H1 (cell line): ENCODE results near the gene VDR. TPM values are rescaled to one million over a fixed set of nuclear protein-coding genes. Genes with fewer than 3 reads are reported as not detected.

Experiments used
- CBX5 ChIP-seq: fragments of 300-800, 300-1000 bp; sonication (generic); IDR thresholded peaks from 2 replicates; pipeline ENCODE4 v1.7.1; 2016; ENCODE audit warnings: antibody characterized with exemption, low read length, low read depth
- CHD2 ChIP-seq: IDR thresholded peaks from 2 replicates; pipeline ENCODE4 v1.6.1; 2012; ENCODE audit warnings: low read length, improper control_type of control experiment
- KDM1A ChIP-seq: fragments of 200-600, 300-600 bp; sonication (generic); IDR thresholded peaks from 2 replicates; pipeline ENCODE4 v1.7.1; 2016; ENCODE audit warnings: mild to moderate bottlenecking, low read length, borderline replicate concordance
- SP2 ChIP-seq: IDR thresholded peaks from 2 replicates; pipeline ENCODE4 v1.6.1; 2012; ENCODE audit warnings: mild to moderate bottlenecking, low read length, inconsistent platforms
- polyA plus RNA-seq, 7 experiments: library from polyadenylated mRNA; depleted of rRNA in 3 of 7; stranded (reverse) in 5 of 7; unstranded in 2 of 7; fragments of >200 nt in 5 of 7; fragments of 200-250 nt in 2 of 7; gene quantifications; 1 replicate in 5 of 7; 2 replicates in 1 of 7; 4 replicates in 1 of 7; pipeline versions ENCODE4 v1.2.1 to v1.2.3, GENCODE V29; 2011 to 2013; ENCODE audit warnings: missing spikeins in 2 of 7, mixed read lengths in 2 of 7
- total RNA-seq: library from RNA; stranded (reverse); fragmentation: NEBNext Ultra II Directional; extraction: Animal tissue kit (Norgen Biotek cat#: 25700); gene quantifications from 2 replicates; pipeline ENCODE4 v1.2.1, GENCODE V29; 2021
- TF ChIP-seq, protein P1 (sequence below): IDR thresholded peaks from 2 replicates; pipeline ENCODE4 v1.6.1; 2012; ENCODE audit warnings: low read length, inconsistent platforms

The VDR gene
- total and polyA plus RNA-seq, 2 of the 8 experiments (the other 6 are each of a cell fraction or from before 2014, with no cell fraction given), result 0.44 to 0.65 TPM

GRCh38 chr12:47950856-47951468, 46.2 kb upstream of the VDR start (continued):
- TF ChIP-seq, protein P1, sequence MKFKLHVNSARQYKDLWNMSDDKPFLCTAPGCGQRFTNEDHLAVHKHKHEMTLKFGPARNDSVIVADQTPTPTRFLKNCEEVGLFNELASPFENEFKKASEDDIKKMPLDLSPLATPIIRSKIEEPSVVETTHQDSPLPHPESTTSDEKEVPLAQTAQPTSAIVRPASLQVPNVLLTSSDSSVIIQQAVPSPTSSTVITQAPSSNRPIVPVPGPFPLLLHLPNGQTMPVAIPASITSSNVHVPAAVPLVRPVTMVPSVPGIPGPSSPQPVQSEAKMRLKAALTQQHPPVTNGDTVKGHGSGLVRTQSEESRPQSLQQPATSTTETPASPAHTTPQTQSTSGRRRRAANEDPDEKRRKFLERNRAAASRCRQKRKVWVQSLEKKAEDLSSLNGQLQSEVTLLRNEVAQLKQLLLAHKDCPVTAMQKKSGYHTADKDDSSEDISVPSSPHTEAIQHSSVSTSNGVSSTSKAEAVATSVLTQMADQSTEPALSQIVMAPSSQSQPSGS, result no peak
- TF ChIP-seq CBX5 (no peak), KDM1A (no peak), CHD2 (no peak), SP2 (no peak)
